ENCODE data around the gene VWF.
"Not testable (repeated sequence)": the region's sequence is repeated elsewhere in the genome, so short reads cannot be mapped to it uniquely, and the experiment has no call there.

The VWF gene

GRCh38 chr12:6143303-6143675 is 18.8 kb upstream of the VWF start:
- H3K4me3 ChIP-seq (ENCODE audit: control insufficient read depth, low read depth, low read length): no peak overlapping the region
- DNase-seq (ENCODE audit: low read depth): no peak
- no peak for TF ChIP-seq CTCF (IDR thresholded peaks at IDR 0.05; ENCODE audit: control insufficient read depth, insufficient read depth, low read depth, low read length, missing control alignments)

GRCh38 chr12:6142368-6143302 is 18.2 kb upstream of the VWF start:
- not testable (repeated sequence) for H3K4me3 ChIP-seq (ENCODE audit: control insufficient read depth, low read depth, low read length); DNase-seq (ENCODE audit: low read depth)

GRCh38 chr12:6141731-6142367 is 17.4 kb upstream of the VWF start:
- DNase-seq (ENCODE audit: low read depth): not testable (repeated sequence)

GRCh38 chr12:6140651-6141447 is 16.4 kb upstream of the VWF start:
- no peak for TF ChIP-seq CTCF (IDR thresholded peaks at IDR 0.05; ENCODE audit: control insufficient read depth, insufficient read depth, low read depth, low read length, missing control alignments)
- DNase-seq (ENCODE audit: low read depth): no peak
- no peak overlapping the region for H3K4me3 ChIP-seq (ENCODE audit: control insufficient read depth, low read depth, low read length)

More at GRCh38 chr12:6141731-6142367, 17.4 kb upstream of the VWF start:
- H3K4me3 ChIP-seq (ENCODE audit: control insufficient read depth, low read depth, low read length): not testable (repeated sequence)

GRCh38 chr12:6135071-6135470 is 10.6 kb upstream of the VWF start:
- no peak overlapping the region for H3K4me3 ChIP-seq (ENCODE audit: control insufficient read depth, low read depth, low read length)
- TF ChIP-seq CTCF (IDR thresholded peaks at IDR 0.05; ENCODE audit: control insufficient read depth, insufficient read depth, low read depth, low read length, missing control alignments): no peak
- DNase-seq (ENCODE audit: low read depth): no peak

GRCh38 chr12:6133642-6134041 is 9.2 kb upstream of the VWF start:
- no peak for TF ChIP-seq CTCF (IDR thresholded peaks at IDR 0.05; ENCODE audit: control insufficient read depth, insufficient read depth, low read depth, low read length, missing control alignments)
- no peak overlapping the region for H3K4me3 ChIP-seq (ENCODE audit: control insufficient read depth, low read depth, low read length)
- DNase-seq (ENCODE audit: low read depth): no peak

GRCh38 chr12:6132496-6132895 is 8.0 kb upstream of the VWF start:
- no peak for TF ChIP-seq CTCF (IDR thresholded peaks at IDR 0.05; ENCODE audit: control insufficient read depth, insufficient read depth, low read depth, low read length, missing control alignments)
- H3K4me3 ChIP-seq (ENCODE audit: control insufficient read depth, low read depth, low read length): no peak overlapping the region
- no peak for DNase-seq (ENCODE audit: low read depth)
